NCI-H345 (cell line): Measurements from ENCODE around the gene ULK3.

Experiments
- DNase-seq: peaks from one replicate; lab custom pipeline; 2025; lab: John Stamatoyannopoulos, UW

The ULK3 gene

DNA sequence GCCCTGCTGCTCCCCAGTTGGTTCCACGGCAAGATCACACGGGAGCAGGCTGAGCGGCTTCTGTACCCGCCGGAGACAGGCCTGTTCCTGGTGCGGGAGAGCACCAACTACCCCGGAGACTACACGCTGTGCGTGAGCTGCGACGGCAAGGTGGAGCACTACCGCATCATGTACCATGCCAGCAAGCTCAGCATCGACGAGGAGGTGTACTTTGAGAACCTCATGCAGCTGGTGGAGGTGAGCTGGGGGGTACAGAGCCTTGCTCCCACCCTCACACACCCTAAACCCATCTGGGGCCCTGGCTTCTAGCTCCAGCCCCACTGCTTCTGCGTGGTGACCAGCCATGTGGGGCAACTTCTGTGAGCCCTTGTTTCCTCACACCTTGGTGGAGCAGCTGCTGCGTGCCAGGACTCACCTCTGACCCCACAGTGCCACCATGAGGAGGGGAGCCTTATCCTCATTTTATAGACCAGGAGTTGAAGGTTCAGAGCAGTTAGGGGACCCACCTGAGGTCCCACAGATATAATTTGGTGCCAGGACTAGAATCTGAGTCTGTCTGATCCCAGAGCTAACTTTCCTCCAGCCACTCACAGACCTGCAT is 43.6 kb downstream of the ULK3 start:
- no peak for DNase-seq

DNA sequence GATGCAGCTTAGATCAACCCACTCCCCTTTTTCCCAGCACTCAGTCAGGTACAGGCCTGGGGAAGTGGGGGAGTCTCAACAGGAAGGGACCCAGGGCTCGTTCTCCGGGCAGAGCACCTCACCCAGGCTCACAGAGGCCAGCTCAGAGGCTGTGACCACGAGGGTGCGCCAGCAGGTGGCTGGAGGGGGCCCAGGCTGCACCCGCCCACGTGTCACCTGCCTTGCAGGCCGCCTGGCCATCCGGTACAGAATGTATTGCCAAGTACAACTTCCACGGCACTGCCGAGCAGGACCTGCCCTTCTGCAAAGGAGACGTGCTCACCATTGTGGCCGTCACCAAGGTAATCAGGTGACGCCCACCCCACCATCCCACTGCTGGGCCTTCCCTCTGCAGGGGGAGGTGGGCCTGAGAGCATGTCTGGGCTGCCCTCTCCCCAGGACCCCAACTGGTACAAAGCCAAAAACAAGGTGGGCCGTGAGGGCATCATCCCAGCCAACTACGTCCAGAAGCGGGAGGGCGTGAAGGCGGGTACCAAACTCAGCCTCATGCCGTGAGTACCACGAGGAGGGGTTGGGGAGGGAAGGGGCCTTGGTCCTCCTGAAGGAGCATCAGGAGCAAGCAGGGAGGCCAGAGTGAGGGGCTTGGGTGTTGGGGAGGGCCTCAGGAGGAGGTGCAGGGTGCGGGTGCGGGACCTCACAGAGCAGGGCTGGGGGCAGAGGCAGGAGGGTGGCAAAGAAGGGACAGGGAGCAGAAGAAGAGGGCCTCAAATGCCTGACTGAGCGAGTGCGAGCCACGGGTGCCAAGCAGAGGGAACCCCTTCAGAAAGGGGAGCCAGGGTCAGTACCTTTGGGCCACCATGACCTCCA is 44.3 kb downstream of the ULK3 start:
- DNase-seq, result no peak

DNA sequence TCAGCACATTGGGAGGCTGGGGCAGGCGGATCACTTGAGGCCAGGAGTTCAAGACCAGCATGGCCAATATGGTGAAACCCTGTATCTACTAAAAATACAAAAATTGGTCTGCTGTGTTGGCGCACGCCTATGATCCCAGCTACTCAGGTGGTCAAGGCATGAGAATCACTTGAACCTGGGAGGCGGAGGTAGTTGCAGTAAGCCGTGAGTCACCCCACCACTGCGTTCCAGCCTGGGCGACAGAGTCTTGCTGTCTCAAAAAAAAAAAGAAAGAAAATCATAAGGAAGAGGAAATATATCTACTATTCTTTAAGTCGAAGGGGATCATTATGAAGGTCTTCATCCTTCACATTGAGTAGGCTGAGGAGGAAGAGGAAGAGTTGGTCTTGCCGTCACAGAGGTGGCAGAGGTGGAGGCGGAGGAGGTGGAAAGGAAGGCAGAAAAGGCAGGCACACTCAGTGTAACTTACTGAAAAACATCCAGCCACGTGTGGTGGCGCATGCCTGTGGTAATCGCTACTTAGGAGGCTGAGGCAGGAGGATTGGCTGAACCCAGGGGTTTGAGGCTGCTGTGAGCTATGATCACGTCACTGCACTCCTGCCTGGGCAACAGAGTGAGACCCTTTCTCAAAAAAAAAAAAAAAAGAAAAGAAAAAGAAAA is 46.9 kb downstream of the ULK3 start:
- DNase-seq, result no peak

DNA sequence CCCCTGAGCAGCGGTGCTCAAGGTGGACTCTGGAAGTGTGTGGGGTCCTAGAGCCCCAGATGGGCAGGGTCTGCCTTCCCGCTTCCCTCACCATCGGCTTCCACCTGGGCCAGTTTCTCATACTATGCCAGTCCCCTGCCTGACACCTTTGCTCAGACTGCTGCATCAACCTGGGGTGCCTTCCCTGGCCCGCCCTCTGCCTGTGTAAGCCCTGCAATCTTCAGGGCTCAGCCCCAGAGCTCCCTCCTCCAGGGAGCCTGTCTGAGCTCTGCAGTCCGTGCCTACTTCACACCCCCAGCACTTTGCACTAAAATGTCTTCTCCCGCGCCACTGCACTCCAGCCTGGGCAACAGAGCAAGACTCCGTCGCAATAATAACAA is 48.0 kb downstream of the ULK3 start:
- no peak for DNase-seq

DNA sequence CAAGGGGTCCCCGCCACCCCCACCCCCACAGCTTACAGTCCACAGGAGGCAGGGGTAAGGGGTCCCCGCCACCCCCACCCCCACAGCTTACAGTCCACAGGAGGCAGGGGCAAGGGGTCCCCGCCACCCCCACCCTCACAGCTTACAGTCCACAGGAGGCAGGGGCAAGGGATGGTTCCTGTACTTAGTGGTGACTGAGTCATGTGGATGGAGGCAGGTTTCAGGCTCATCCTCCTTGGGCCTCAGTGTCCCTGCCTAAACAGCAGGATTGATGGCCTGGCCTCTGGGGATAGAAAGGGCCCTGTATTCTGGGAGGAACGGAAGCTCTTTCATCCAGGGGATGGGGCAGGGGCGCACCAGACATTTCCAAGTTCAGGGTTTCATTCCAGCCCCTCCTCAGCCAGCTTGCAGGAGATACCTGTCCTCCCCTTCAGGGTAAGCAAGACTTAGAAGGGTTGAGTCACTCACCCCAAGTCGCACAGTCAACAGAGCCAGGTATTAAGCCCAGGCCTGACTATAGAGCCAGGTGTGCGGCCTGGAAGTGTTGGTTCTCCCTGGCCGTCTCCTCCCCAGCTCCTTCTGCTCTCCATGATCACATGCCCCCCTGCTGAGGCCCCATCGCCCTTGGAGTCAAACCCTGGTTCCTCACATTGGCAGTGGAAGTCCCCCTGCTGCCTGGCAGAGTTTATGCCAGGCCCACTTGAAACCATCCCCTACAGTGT is 48.5 kb downstream of the ULK3 start:
- DNase-seq, result no peak

DNA sequence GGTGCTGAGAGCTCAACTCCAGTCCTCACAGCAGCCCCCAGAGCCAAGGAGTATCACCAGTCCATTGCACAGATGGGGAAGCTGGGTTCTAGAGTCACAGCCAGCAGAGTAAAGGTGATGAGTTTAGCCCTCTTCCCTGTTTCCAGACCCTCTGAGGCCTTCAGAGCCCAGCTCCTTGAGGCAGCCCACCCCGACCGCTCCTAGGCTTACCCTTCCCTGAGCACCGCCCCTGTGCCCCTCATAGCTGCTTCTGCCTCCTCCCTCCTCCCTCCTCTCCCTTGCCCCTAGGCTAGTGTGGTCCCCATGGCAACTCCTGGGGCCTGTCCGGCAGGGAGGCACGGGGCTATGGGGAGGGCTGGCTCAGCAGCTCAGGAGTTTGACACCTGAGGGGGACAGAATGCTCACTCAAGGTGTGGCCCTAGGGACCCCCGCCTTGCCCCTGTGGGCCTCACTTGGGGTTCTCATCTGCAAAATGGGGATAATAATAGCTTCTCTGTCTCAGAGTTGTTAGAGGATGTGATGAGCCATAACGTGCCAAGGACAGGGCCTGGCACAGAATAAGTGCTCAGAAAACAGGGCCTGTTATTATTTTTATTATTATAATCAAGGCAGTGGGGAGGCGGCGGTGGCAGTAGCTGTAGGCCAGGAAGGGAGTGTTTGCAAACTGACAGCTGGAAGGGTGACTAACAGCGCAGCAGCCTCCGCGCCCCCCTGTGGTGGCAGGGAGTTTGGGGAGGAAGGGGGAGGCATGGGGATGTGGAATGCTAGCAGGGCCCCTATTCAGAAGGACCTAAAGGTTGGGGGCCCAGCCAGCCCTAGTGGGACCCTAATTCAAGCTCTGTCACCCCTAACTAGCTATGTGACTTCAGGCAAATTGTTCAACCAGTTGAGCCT is 49.6 kb downstream of the ULK3 start:
- no peak for DNase-seq

DNA sequence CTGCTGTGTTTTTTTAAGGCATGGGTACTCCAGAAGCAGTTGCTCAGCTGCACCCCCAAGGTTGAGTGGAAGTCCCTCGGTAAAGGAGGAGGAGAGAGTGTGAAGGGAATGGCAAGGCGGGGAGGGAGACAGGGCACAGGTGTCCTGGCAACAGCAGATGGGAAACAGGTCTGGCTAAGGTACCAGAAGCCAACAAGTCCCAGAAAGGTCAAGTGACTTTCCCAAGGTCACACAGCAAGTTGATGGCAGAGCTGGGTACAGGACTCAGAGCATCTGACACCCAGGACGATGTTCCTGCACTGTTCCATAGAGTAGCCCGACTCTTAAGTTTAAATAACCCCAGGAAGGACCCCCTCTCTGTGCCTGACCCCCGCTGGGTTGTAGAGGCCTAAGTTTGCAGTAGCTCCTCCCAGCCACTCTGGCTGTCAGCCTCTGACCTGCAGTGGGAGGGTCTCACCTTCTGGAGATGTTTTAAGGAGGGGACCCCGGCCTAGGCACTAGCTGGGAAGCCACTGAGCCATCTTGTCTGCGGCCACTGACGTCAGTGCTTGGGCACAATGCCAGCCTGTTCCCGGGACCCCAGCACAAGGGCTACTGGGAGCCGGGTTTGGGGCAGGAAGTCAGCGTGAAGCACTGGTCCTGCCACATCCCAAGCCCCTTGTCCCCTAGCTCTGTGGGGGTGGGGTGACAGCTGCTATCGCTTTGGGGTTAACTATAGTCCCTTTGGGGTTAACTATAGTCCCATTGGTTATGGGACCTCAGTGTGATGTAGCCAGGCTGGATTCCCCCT is 50.5 kb downstream of the ULK3 start:
- no peak for DNase-seq

DNA sequence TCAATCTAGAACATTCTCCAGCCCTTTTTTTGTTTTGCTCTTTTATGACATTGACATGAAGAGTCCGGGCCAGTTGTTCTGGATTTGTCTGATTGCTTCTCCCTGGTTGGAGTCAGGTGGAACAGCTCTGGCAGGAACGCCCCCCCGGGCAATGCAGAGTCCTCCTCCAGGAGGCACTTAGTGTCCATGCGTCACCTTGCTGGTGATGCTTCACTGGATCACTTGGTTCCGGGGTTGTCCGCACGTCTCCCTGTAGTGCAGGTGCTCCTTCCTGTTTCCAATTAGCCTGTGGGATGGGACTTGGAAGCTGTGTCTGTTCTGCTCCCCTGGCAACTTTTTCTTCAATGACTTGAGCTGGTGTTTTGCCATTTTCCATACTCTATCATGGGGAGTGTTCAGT is 51.3 kb downstream of the ULK3 start:
- no peak for DNase-seq

DNA sequence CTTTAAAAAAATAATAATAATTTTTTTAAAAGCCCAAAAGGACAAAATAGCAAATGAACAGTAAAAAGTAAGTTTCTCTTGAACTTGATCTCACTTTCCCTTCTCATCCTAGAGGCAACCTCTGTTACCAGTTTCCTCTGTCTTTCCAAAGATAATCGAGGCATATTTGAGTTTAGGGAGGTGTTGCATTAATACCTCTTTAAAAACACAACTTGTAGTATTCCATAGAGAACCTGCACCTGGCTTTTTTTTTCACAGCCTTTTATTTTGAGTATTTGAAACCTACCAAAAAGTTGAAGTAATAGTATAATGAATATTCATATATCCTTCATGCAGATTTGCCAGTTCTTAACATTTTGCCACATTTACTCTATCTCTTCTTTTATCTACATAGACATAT is 51.9 kb downstream of the ULK3 start:
- DNase-seq, result no peak

DNA sequence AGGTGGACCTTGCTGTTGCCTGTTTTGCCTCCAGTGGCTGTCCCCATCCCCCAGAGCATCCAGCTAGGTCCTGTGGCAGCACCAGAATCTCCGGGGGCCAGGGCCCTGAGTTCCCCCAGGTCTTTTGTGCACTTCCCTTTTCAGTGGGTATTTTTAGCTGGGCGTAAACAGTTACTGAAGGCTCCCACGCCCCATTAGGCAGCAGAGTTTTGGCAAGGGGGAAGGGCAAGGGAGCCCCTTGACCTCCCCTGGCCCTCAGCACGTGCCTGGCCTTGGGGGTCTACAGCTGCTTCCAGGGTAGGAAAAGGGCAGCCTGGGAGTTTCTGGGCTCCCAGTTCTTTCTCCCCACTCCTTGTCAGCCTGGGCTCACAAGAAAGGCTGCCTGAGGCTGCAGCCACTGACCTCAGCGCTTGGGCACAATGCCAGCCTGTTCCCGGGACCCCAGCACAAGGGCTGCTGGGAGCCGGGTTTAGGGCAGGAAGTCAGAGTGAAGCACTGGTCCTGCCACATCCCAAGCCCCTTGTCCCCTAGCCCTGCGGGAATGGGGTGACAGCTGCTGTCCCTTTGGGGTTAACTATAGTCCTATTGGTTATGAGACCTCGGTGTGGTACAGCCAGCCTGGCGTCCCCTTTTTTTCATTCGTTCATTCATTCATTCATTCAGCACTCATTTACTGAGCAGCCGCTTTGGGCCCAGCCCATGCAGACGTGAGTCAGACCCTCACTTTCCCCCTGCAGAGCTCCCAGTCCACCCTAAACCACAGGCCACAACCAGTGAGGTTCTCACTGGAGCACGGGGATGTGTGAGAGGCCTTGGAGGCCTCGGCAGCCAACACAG is 52.7 kb downstream of the ULK3 start:
- DNase-seq, result no peak

DNA sequence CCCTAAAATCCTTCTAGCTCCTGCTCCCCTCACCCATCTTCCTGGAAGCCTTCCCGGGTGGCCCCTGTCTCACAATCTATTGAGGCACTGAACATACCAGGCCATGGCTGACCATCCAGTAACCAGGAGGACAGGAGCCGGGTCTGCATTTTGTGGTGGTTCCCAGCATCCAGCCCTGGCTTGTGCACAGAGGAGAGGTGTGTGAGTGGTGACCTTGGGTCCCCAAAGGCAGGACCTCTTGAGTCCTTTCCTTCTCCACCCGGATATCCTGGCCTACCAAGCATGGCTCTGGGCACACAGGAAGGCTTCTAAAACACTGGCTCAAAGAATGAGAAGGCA is 53.2 kb downstream of the ULK3 start:
- DNase-seq, result no peak

DNA sequence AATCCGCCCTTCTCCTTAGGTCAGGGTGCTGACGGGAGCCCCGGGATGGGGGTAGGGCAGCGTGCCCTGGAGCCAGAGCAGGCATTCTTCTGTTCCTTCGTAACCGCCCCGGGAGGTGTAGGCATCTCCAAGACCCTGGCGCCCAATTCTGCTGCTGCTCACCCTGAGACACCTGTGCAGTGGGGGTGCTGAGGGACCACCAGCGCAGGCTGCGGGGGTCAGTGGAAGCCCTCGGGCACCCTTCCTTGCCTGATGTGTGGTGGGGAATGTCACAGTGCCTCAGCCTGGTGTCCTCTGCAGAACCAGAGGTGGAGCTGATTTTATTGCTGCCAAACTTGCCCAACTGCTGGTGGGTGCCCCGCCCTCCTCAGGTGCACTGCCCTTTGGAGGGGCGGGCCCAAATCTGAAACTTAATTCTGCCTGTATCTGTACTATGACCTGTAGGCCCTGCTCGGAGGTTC is 53.8 kb downstream of the ULK3 start:
- no peak for DNase-seq

DNA sequence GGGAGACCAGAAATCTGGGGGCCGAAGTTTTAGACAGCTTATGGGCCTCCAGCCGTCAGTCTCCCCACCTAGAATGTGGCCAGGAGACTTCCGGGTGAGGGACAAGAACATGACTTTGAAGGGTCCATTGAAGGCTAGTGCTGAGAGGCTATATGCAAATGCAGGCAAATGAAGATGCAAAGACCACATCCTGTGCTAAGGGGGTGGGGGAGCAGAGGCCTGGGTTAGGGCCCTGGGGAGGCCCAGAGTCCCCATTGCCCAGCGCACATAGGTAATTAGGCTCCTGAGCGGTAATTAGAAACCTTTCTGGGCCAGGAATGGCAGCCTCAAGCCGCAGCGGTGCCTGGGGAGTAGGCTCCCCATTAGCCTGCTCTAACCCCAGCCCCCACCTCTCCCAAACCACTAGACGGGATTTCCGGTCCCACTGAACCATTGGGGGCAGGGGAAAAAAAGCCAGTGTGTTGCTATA is 54.2 kb downstream of the ULK3 start:
- no peak for DNase-seq

DNA sequence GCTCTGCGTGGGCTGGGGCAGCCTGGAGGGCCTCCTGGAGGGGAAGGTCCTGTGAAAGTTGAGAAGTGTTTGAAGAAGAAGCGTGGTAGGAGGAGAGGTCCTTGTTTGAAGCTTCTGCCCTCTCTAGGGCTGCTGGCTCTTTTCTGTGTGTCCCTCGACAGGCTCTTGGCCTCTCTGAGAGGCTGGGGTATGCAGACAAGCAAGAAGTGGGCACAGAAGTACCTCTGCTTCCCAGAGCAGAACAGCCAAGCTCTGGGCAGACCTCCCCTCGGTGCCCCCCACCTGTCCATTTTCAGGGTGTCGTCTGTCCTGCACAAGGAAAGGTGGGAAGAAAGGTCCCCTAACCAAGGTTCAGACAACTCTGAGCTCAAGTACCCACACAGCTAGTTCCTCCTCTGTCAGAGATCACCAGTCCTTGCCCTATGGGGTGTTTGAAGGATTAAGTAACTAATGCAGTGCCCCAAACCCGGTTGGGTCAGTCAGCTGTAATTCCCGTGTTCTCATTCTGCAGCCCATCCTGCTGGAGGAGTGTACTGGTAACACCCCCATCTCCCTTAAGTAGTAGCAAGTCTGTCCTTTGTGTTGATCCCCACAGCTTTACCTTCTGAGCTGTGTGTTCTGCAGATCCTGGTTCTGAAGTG is 54.8 kb downstream of the ULK3 start:
- DNase-seq, result no peak

DNA sequence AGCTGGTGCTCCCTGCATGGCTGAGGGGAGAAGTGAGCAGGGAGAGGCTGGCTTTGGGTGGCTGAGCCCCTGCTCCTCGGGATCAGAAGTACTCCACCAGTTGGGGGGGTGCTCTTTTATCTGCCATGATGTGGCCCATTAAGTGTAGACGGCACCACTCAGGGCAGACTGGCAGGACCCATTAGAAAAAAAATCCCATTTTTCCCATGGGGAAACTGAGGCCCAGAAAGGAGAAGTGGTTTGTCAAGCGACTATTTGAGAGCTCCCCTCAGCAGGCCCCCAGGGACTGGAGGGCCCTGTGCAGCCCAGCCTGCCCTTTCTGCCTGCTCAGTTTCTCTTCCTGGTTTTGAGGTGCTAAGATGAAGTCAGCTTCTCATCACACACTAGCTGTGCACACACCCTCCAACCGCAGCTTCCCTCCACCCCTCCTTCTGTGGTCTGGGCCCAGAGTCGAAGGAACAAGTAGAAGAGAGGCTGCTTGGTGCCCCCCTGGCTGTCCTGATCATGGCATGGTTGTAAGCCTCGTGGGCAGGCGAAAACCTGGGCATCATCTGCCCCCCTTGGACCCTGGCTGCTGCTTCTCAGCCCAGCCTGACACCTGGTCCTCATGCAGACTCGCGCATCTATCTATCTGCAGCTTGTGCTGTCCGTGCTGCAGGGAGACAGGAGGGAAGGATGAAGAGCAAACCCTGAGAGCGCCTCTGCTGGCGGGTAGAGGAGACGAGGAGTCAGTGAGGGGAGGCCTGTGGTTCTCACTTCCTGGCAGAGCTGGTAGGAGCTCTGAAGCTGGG is 55.5 kb downstream of the ULK3 start:
- no peak for DNase-seq

DNA sequence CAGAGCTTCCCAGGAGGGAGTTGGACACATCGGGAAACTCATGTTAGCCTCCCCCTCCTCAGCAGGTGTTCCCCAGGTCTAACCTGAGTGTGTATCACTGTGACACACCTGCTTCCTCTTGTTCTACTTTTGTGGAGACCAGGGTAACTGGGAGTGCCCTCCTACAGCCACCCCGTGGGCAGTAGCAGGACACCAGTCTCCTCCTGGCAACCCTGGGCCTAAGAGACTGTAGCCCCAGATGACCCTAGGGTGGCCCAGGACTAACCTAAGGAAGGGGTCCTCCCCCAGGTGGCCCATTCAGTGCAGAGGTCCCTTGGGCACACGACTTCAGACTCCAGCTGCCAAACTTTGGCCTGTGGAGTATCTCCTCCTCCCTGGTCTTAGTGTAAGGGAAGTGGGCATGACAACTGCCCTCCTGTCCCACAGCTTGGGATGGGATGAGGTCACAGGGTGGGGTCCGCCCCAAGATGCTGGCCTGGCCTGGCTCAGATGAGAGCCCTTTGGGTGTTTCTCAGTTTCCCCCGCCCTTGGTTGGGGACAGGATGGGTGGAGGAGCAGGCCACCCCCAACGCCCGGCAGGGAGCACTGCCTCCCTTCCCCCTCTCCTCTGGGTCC is 56.3 kb downstream of the ULK3 start:
- no peak for DNase-seq
